Measurements from ENCODE around the gene GLRX5.

GLRX5 gene

GRCh38 chr14:95541346-95541745 is 6.5 kb downstream of the GLRX5 start:
- no peak for TF ChIP-seq CTCF (IDR thresholded peaks at IDR 0.05; ENCODE audit: insufficient read depth, low read length, poor library complexity, severe bottlenecking)
- Histone ChIP-seq H3K9me2 (replicated peaks; ENCODE audit: insufficient read depth, low read length) (no peaks in the 10 kb centered on the region), H3K27me3 (ENCODE audit: low read length) (no peaks in the 10 kb centered on the region), H3K4me2 (ENCODE audit: low read depth, low read length, poor library complexity, severe bottlenecking) (no peak overlapping the region), H2AFZ (ENCODE audit: low read depth, low read length, severe bottlenecking) (no peak overlapping the region), H3K4me3 (ENCODE audit: insufficient read depth, low read length, poor library complexity, severe bottlenecking) (no peak overlapping the region), H3F3A (ENCODE audit: insufficient read depth) (no peaks in the 10 kb centered on the region), H3K79me2 (ENCODE audit: insufficient read depth, low read length) (peaks cover 68% of the 10 kb centered on the region), H3K27ac (ENCODE audit: low read depth, low read length) (no peak overlapping the region), H4K20me1 (ENCODE audit: low read depth, low read length) (no peaks in the 10 kb centered on the region), H3K9me3 (ENCODE audit: insufficient read depth, low read length) (no peaks in the 10 kb centered on the region), H3K36me3 (ENCODE audit: low read length) (no peaks in the 10 kb centered on the region), H3K9ac (ENCODE audit: low read length) (no peak overlapping the region)

- no peaks in the 10 kb centered on the region for H3F3A ChIP-seq (ENCODE audit: insufficient read depth)
- no peak overlapping the region for H2AFZ ChIP-seq (ENCODE audit: low read depth, low read length, severe bottlenecking)
- H3K36me3 ChIP-seq (ENCODE audit: low read length) = no peaks in the 10 kb centered on the region
- no peaks in the 10 kb centered on the region for H3K9me2 ChIP-seq (replicated peaks; ENCODE audit: insufficient read depth, low read length)
- TF ChIP-seq CTCF (IDR thresholded peaks at IDR 0.05; ENCODE audit: insufficient read depth, low read length, poor library complexity, severe bottlenecking) = no peak
- TF ChIP-seq EZH2phosphoT487 (conservative IDR thresholded peaks at IDR 0.05; ENCODE audit: low read length) = no peak
- no peak overlapping the region for H3K4me2 ChIP-seq (ENCODE audit: low read depth, low read length, poor library complexity, severe bottlenecking)
- H3K27ac ChIP-seq (ENCODE audit: low read depth, low read length) = no peak overlapping the region
- H4K20me1 ChIP-seq (ENCODE audit: low read depth, low read length) = no peaks in the 10 kb centered on the region
- no peaks in the 10 kb centered on the region for H3K27me3 ChIP-seq (ENCODE audit: low read length)
- H3K9ac ChIP-seq (ENCODE audit: low read length) = no peak overlapping the region
- no peak overlapping the region for H3K4me3 ChIP-seq (ENCODE audit: insufficient read depth, low read length, poor library complexity, severe bottlenecking)
- H3K9me3 ChIP-seq (ENCODE audit: insufficient read depth, low read length) = no peaks in the 10 kb centered on the region
- peaks cover 59% of the 10 kb centered on the region for H3K79me2 ChIP-seq (ENCODE audit: insufficient read depth, low read length)
Measured at GRCh38 chr14:95541932-95542930, 7.4 kb downstream of the GLRX5 start.

GRCh38 chr14:95543021-95543420 is 8.2 kb downstream of the GLRX5 start:
- H2AFZ ChIP-seq (ENCODE audit: low read depth, low read length, severe bottlenecking) = no peak overlapping the region
- H3K36me3 ChIP-seq (ENCODE audit: low read length) = no peaks in the 10 kb centered on the region
- H3K79me2 ChIP-seq (ENCODE audit: insufficient read depth, low read length) = peaks cover 51% of the 10 kb centered on the region
- H3F3A ChIP-seq (ENCODE audit: insufficient read depth) = no peaks in the 10 kb centered on the region
- H3K4me3 ChIP-seq (ENCODE audit: insufficient read depth, low read length, poor library complexity, severe bottlenecking) = no peak overlapping the region
- no peak overlapping the region for H3K4me2 ChIP-seq (ENCODE audit: low read depth, low read length, poor library complexity, severe bottlenecking)
- no peak overlapping the region for H3K9ac ChIP-seq (ENCODE audit: low read length)
- no peaks in the 10 kb centered on the region for H3K27me3 ChIP-seq (ENCODE audit: low read length)
- H4K20me1 ChIP-seq (ENCODE audit: low read depth, low read length) = no peaks in the 10 kb centered on the region
- H3K9me2 ChIP-seq (replicated peaks; ENCODE audit: insufficient read depth, low read length) = no peaks in the 10 kb centered on the region
- no peak overlapping the region for H3K27ac ChIP-seq (ENCODE audit: low read depth, low read length)
- TF ChIP-seq CTCF (IDR thresholded peaks at IDR 0.05; ENCODE audit: insufficient read depth, low read length, poor library complexity, severe bottlenecking) = no peak
- no peak for TF ChIP-seq EZH2phosphoT487 (conservative IDR thresholded peaks at IDR 0.05; ENCODE audit: low read length)
- no peaks in the 10 kb centered on the region for H3K9me3 ChIP-seq (ENCODE audit: insufficient read depth, low read length)
